PC-3 (cell line): ENCODE results near the gene SLC1A3. TPM values are rescaled to one million over a fixed set of nuclear protein-coding genes. Genes with fewer than 3 reads are reported as not detected.

Source experiments
- ATAC-seq: fragments of 200-7000 bp; cut with Tn5 transposase; 2 replicates; pipeline ENCODE4 v1.9.1; 2020; ENCODE audit warnings: mild to moderate bottlenecking, moderate library complexity
- BruUV-seq: library from RNA; stranded (reverse); fragments of 400-500 nt; replicated peaks from 2 replicates; lab custom pipeline; 2021; lab: Mats Ljungman, UMichigan
- CTCF ChIA-PET: fragments of 300-600 bp; sonication (Branson Sonifier 250); formaldehyde crosslinking; loops from one replicate; lab custom pipeline; 2022; ENCODE audit warnings: antibody characterized with exemption; lab: Charles Lee
- POLR2A ChIA-PET: fragments of 300-600 bp; sonication (Branson Sonifier 250); formaldehyde crosslinking; loops from one replicate; lab custom pipeline; 2022; ENCODE audit warnings: antibody characterized with exemption; ENCODE audit not compliant: unreplicated experiment; lab: Charles Lee
- DNase-seq: peaks from one replicate; pipeline ENCODE4 v3.0.0-alpha.2; 2015
- H2AFZ ChIP-seq: fragments of 300-600 bp; sonication (generic); 2 replicates; pipeline ENCODE4 v1.6.0; 2016; ENCODE audit warnings: antibody characterized with exemption, low read length
- H3F3A ChIP-seq: fragments of 300-600 bp; sonication (generic); one replicate; pipeline ENCODE4 v1.6.0; 2017; ENCODE audit warnings: antibody characterized with exemption, low read length, control low read depth, mild to moderate bottlenecking; ENCODE audit not compliant: unreplicated experiment
- H3K27ac ChIP-seq: fragments of 300-600 bp; sonication (generic); 2 replicates; pipeline ENCODE4 v1.5.1; 2016; ENCODE audit warnings: mild to moderate bottlenecking, low read length
- H3K27me3 ChIP-seq: fragments of 300-600 bp; sonication (generic); 2 replicates; pipeline ENCODE4 v1.6.1; 2016; ENCODE audit warnings: low read length, mixed read lengths
- H3K36me3 ChIP-seq: fragments of 300-600 bp; sonication (generic); 2 replicates; pipeline ENCODE4 v1.6.1; 2016; ENCODE audit warnings: low read depth, mixed run types, low read length, mixed read lengths
- H3K4me1 ChIP-seq: fragments of 300-600 bp; sonication (generic); 2 replicates; pipeline ENCODE4 v1.5.1; 2016; ENCODE audit warnings: low read length; ENCODE audit not compliant: insufficient read depth
- H3K4me2 ChIP-seq: fragments of 300-600 bp; sonication (generic); 2 replicates; pipeline ENCODE4 v1.6.0; 2016; ENCODE audit warnings: low read length
- H3K4me3 ChIP-seq: fragments of 300-600 bp; sonication (generic); 2 replicates; pipeline ENCODE4 v1.5.1; 2016; ENCODE audit warnings: mild to moderate bottlenecking, low read length, mixed read lengths
- H3K79me2 ChIP-seq: fragments of 300-600 bp; sonication (generic); 2 replicates; pipeline ENCODE4 v1.6.1; 2017; ENCODE audit warnings: low read length, mixed read lengths
- H3K9ac ChIP-seq: fragments of 300-600 bp; sonication (generic); 2 replicates; pipeline ENCODE4 v1.6.0; 2016; ENCODE audit warnings: mild to moderate bottlenecking, low read length
- H3K9me2 ChIP-seq: fragments of 300-600 bp; sonication (generic); replicated peaks from 2 replicates; pipeline ENCODE4 v1.6.1; 2016; ENCODE audit warnings: mixed run types, low read length, mixed read lengths
- H3K9me3 ChIP-seq: fragments of 300-600 bp; sonication (generic); 2 replicates; pipeline ENCODE4 v1.6.1; 2016; ENCODE audit warnings: low read length, mixed read lengths
- H4K20me1 ChIP-seq: fragments of 300-600 bp; sonication (generic); 2 replicates; pipeline ENCODE4 v1.6.1; 2016; ENCODE audit warnings: low read length, mixed read lengths
- EZH2 ChIP-seq: fragments of 300-600 bp; sonication (generic); IDR thresholded peaks from one replicate; pipeline ENCODE4 v1.6.1; 2017; ENCODE audit warnings: antibody characterized with exemption, mild to moderate bottlenecking, low read length; ENCODE audit not compliant: unreplicated experiment
- EZH2phosphoT487 ChIP-seq: fragments of 300-600 bp; sonication (generic); IDR thresholded peaks from 2 replicates; pipeline ENCODE4 v1.6.1; 2018; ENCODE audit warnings: mild to moderate bottlenecking, antibody characterized with exemption, low read length, borderline replicate concordance
- intact Hi-C: fragments of 100-400 bp; cut with micrococcal nuclease; formaldehyde crosslinking; loops from 2 replicates; pipeline ENCODE4 v1.9.0; 2023
- total RNA-seq: library from RNA; depleted of rRNA; stranded (reverse); fragments of >200 nt; gene quantifications from 2 replicates; pipeline ENCODE4 v1.2.3, GENCODE V29; 2014
- TF ChIP-seq, protein P1 (sequence below): fragments of 300-600 bp; sonication (generic); conservative IDR thresholded peaks from 2 replicates; pipeline ENCODE4 v1.5.1; 2017; ENCODE audit warnings: antibody characterized with exemption, low read depth, mild to moderate bottlenecking, low read length

Gene SLC1A3
- total RNA-seq, 1 experiment from 2014 or later, result 24.7 TPM

DNA sequence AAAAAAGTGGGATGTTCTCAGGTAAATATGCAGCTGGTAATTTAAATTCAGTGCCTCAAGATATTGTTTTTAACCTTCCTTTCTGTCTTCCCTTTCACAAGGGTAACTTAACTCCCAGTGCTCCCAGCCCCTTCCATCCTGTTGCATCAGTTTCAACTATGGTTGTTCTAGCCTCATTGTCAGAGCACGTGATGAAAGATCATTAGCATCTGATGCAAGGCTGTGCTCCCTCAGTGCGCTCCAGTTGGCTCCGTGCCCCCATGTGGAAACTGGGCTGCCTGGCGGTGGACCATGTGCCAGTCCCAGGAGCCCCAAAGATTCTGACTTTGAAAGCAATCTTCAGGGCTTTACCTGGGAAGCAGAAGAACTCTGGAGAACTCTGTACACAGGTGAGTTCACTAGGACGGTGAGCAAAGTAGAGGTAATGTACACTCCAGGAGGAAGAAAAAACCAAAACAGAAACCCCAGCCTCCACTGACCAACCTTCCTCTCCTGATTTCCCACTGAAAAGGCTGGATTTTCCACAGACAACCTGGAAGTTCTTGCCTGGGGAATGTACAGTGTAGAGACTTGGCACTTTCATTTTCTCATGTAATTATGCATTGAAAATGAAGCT, 96.9 kb downstream of the SLC1A3 start:
- Histone ChIP-seq H3K4me3 (no peak overlapping the region), H3F3A (no peaks in the 10 kb centered on the region), H3K36me3 (no peaks in the 10 kb centered on the region), H3K9me3 (no peaks in the 10 kb centered on the region), H3K27me3 (peaks cover 49% of the 10 kb centered on the region), H3K9ac (no peak overlapping the region), H3K4me1 (no peaks in the 10 kb centered on the region), H4K20me1 (no peaks in the 10 kb centered on the region), H3K27ac (no peak overlapping the region), H3K4me2 (0 out of 2 replicates have a peak overlapping the region, but pooled peaks have one; percentile 35), H3K79me2 (no peaks in the 10 kb centered on the region), H3K9me2 (no peaks in the 10 kb centered on the region), H2AFZ (peak overlapping the region; percentile 39)
- DNase-seq (no peak), ATAC-seq (no peak)
- no TSS peak for BruUV-seq
- intact Hi-C loops, result no loop called here
- no peak for TF ChIP-seq EZH2
- CTCF ChIA-PET, result no interaction called here
- POLR2A ChIA-PET, result no interaction called here

DNA sequence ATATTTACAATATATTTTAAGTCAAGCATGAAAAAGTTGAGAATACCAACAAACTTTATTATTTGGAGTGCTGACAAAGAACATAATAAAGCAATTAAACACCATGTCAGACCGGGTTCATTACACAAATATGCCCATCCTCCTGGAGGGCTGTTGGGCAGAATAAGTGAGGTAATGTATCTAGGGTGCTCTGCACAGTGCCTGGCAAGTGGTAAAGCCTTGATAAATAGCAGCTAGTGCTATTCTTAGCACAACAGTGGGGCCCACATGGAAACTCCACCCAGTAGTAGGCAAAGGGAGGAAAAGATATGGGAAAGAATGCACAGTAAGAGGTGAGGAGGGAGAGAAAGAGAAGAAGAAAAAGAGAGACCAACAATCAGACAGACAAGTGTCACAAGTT, 97.7 kb downstream of the SLC1A3 start:
- Histone ChIP-seq H3K27ac (no peak overlapping the region), H3K36me3 (no peaks in the 10 kb centered on the region), H3K9ac (no peak overlapping the region), H3K79me2 (no peaks in the 10 kb centered on the region), H4K20me1 (no peaks in the 10 kb centered on the region), H3K4me1 (no peaks in the 10 kb centered on the region), H3K9me3 (no peaks in the 10 kb centered on the region), H3K9me2 (no peaks in the 10 kb centered on the region), H3F3A (no peaks in the 10 kb centered on the region), H3K4me3 (no peak overlapping the region), H2AFZ (no peak overlapping the region), H3K27me3 (peaks cover 49% of the 10 kb centered on the region), H3K4me2 (no peak overlapping the region)
- DNase-seq (no peak), ATAC-seq (no peak; the same call in 1 of the 2 replicates)
- TF ChIP-seq, protein P1, sequence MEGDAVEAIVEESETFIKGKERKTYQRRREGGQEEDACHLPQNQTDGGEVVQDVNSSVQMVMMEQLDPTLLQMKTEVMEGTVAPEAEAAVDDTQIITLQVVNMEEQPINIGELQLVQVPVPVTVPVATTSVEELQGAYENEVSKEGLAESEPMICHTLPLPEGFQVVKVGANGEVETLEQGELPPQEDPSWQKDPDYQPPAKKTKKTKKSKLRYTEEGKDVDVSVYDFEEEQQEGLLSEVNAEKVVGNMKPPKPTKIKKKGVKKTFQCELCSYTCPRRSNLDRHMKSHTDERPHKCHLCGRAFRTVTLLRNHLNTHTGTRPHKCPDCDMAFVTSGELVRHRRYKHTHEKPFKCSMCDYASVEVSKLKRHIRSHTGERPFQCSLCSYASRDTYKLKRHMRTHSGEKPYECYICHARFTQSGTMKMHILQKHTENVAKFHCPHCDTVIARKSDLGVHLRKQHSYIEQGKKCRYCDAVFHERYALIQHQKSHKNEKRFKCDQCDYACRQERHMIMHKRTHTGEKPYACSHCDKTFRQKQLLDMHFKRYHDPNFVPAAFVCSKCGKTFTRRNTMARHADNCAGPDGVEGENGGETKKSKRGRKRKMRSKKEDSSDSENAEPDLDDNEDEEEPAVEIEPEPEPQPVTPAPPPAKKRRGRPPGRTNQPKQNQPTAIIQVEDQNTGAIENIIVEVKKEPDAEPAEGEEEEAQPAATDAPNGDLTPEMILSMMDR, result no peak
- TF ChIP-seq EZH2phosphoT487 (no peak), EZH2 (no peak)
- no TSS peak for BruUV-seq
- intact Hi-C loops, result no loop called here
- CTCF ChIA-PET, result no interaction called here
- POLR2A ChIA-PET, result no interaction called here

DNA sequence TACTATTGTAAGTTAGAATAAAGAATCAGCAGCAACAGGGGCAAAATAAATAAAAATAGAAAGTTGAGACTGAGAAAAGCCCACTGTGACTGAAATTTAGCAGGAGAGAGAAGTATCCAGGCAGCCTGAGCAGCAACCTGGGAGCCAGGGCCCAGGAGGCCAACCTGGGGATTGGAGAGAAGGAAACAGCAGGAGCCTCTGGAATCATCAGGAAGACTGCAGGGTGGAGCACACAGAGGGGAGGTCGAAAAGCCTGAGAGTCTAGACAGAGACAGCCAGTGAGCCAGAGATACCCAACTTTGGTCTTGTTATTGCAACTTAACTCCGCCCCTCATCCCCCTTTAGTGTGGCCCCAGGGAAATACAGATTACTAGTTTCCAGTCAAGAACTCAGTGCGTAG, 98.6 kb downstream of the SLC1A3 start:
- POLR2A ChIA-PET, result no interaction called here
- CTCF ChIA-PET, result no interaction called here
- Histone ChIP-seq H4K20me1 (no peaks in the 10 kb centered on the region), H3K27ac (no peak overlapping the region), H2AFZ (no peak overlapping the region), H3K9me2 (no peaks in the 10 kb centered on the region), H3K4me3 (no peak overlapping the region), H3K79me2 (no peaks in the 10 kb centered on the region), H3K9ac (no peak overlapping the region), H3K9me3 (no peaks in the 10 kb centered on the region), H3F3A (no peaks in the 10 kb centered on the region), H3K36me3 (no peaks in the 10 kb centered on the region), H3K4me1 (no peaks in the 10 kb centered on the region), H3K27me3 (peaks cover 44% of the 10 kb centered on the region), H3K4me2 (no peak overlapping the region)
- no TSS peak for BruUV-seq
- intact Hi-C loops, result no loop called here
- ATAC-seq (no peak), DNase-seq (no peak)
- TF ChIP-seq EZH2phosphoT487, result no peak
- no peak for TF ChIP-seq EZH2
- TF ChIP-seq, protein P1, result no peak
